RPMI8226 (cell line): Measurements from ENCODE around the gene ZNF207.
"Not testable (repeated sequence)": the region's sequence is repeated elsewhere in the genome, so short reads cannot be mapped to it uniquely, and the experiment has no call there.

Experiments used
- DNase-seq: peaks from one replicate; pipeline ENCODE4 v3.0.0-alpha.2; 2015

ZNF207 gene

GRCh38 chr17:32388613-32389459, 38.9 kb downstream of the ZNF207 start:
- no peak for DNase-seq

GRCh38 chr17:32393904-32394303, 43.9 kb downstream of the ZNF207 start:
- no peak for DNase-seq

GRCh38 chr17:32396343-32396742, 46.4 kb downstream of the ZNF207 start:
- DNase-seq, result no peak

GRCh38 chr17:32398946-32399345, 49.0 kb downstream of the ZNF207 start:
- no peak for DNase-seq

GRCh38 chr17:32410085-32410484, 60.1 kb downstream of the ZNF207 start:
- DNase-seq, result not testable (repeated sequence)

- DNase-seq, result no peak
These were observed 76.9 kb downstream of the ZNF207 start for GRCh38 chr17:32426894-32427293.

- no peak for DNase-seq
These were observed 79.6 kb downstream of the ZNF207 start for GRCh38 chr17:32429598-32429997.
